Large intestine (tissue), 12 donors: Measurements from ENCODE around the gene CFP. TPM values are rescaled to one million over a fixed set of nuclear protein-coding genes. Genes with fewer than 3 reads are reported as not detected.
"Not testable (repeated sequence)": the region's sequence is repeated elsewhere in the genome, so short reads cannot be mapped to it uniquely, and the experiment has no call there.

ENCODE experiments used
- DNase-seq, 2 donors: peaks; one replicate each; pipeline versions ENCODE4 v3.0.0 to v3.0.0-alpha.2; 2013
- H3K27ac ChIP-seq: one replicate; pipeline ENCODE4 v1.5.1; 2013; ENCODE audit warnings: low read length
- H3K27me3 ChIP-seq: 2 replicates; pipeline ENCODE4 v1.6.1; 2013; ENCODE audit warnings: low read length; ENCODE audit not compliant: control insufficient read depth, insufficient read depth
- H3K36me3 ChIP-seq: 2 replicates; pipeline ENCODE4 v1.6.1; 2013; ENCODE audit warnings: low read length; ENCODE audit not compliant: control insufficient read depth, insufficient read depth
- H3K4me1 ChIP-seq: one replicate; pipeline ENCODE4 v1.6.1; 2013; ENCODE audit warnings: low read length; ENCODE audit not compliant: control insufficient read depth, insufficient read depth
- H3K4me3 ChIP-seq: one replicate; pipeline ENCODE4 v1.5.1; 2013; ENCODE audit warnings: low read length
- H3K9me3 ChIP-seq: one replicate; pipeline ENCODE4 v1.6.1; 2013; ENCODE audit warnings: mild to moderate bottlenecking, low read depth, low read length, moderate library complexity; ENCODE audit not compliant: control insufficient read depth
- WGBS: methylation state at CpG from one replicate; pipeline ENCODE4 v1.1.5; 2013; ENCODE audit warnings: low lambda C conversion rate; ENCODE audit not compliant: insufficient coverage; 5-methylcytosine and 5-hydroxymethylcytosine counted together
- long read RNA-seq, 11 donors: transcript quantifications; one replicate each; lab custom pipeline, GENCODE V29; 2026
- polyA plus RNA-seq: library from polyadenylated mRNA; unstranded; fragments of 120-200 nt; gene quantifications from one replicate; pipeline ENCODE4 v1.2.1, GENCODE V29; 2013

CFP gene
- polyA plus RNA-seq = 4.2 TPM
- long read RNA-seq, donor 1 = 0 reads
- long read RNA-seq, donor 2, partial matches to known transcripts = 0 of 4 reads
- long read RNA-seq, donor 2, other reads (novel, unspliced or antisense) = 0 of 4 reads
- long read RNA-seq, donor 3, partial matches to known transcripts = 5 of 10 reads
- long read RNA-seq, donor 3, other reads (novel, unspliced or antisense) = 0 of 10 reads
- long read RNA-seq, donor 4 = 0 reads
- long read RNA-seq, donor 5, partial matches to known transcripts = 0 of 2 reads
- long read RNA-seq, donor 5, other reads (novel, unspliced or antisense) = 0 of 2 reads
- long read RNA-seq, donor 6, partial matches to known transcripts = 0 of 3 reads
- long read RNA-seq, donor 6, other reads (novel, unspliced or antisense) = 0 of 3 reads
- long read RNA-seq, donor 7, partial matches to known transcripts = 0 of 3 reads
- long read RNA-seq, donor 7, other reads (novel, unspliced or antisense) = 0 of 3 reads
- long read RNA-seq, donor 8, partial matches to known transcripts = 0 of 3 reads
- long read RNA-seq, donor 8, other reads (novel, unspliced or antisense) = 0 of 3 reads
- long read RNA-seq, donor 9, partial matches to known transcripts = 0 of 2 reads
- long read RNA-seq, donor 9, other reads (novel, unspliced or antisense) = 0 of 2 reads
- long read RNA-seq, donor 10, partial matches to known transcripts = 0 of 1 reads
- long read RNA-seq, donor 10, other reads (novel, unspliced or antisense) = 0 of 1 reads
- long read RNA-seq, donor 11, partial matches to known transcripts = 0 of 1 reads
- long read RNA-seq, donor 11, other reads (novel, unspliced or antisense) = 0 of 1 reads

DNA sequence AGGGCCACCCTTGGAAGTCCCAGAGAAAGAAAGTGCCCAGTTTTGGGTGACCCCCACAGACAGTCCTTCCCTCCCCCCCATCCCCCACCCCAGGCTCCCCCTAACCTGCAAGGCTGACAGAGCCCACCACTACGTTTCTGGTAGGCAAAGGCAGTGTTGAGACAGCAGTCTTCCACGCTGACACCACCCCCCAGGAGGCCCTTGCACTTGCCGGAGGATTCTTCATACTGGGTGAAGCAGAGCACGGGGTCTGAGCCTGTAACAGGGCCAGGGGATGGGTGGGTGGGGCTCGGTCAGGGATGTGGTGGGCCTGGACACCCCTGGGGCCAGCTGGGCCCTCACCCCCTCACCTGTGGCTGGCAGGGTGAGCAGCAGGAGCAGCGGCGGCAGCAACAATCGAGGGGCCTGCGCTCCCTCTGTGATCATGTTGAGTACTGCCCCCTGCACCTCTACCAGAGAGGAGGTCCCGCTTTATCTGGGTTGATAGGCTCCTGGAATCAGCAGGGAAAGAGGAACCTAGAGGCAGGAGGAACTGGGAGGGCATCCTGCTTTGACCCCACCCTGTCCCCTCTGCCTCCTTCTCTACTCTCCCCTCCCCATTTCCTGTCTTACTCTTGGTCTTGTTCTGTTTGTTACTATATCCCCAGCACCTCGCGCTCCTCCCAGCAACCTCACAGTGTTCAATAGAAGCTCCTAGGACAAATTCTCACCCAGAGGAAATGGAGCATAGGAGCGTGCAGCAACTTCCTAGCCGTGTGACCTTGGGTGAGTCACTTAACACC, at the start of gene CFP:
Gene CFP (minus strand): TSS at position 512 of the 782 bp plus-strand sequence. CDS start 86 bp downstream, at position 426.
- Histone ChIP-seq H3K9me3 (no peaks in the 10 kb centered on the region), H3K4me3 (no peak within 1 kb of the TSS), H3K36me3 (peaks cover under 1% of the 10 kb centered on the region), H3K27ac (no peak within 1 kb of the TSS), H3K27me3 (no peaks in the 10 kb centered on the region), H3K4me1 (no peaks in the 10 kb centered on the region)
- WGBS = no CpG with 5 or more reads among the region's 14 CpGs
- no peak for DNase-seq

DNA sequence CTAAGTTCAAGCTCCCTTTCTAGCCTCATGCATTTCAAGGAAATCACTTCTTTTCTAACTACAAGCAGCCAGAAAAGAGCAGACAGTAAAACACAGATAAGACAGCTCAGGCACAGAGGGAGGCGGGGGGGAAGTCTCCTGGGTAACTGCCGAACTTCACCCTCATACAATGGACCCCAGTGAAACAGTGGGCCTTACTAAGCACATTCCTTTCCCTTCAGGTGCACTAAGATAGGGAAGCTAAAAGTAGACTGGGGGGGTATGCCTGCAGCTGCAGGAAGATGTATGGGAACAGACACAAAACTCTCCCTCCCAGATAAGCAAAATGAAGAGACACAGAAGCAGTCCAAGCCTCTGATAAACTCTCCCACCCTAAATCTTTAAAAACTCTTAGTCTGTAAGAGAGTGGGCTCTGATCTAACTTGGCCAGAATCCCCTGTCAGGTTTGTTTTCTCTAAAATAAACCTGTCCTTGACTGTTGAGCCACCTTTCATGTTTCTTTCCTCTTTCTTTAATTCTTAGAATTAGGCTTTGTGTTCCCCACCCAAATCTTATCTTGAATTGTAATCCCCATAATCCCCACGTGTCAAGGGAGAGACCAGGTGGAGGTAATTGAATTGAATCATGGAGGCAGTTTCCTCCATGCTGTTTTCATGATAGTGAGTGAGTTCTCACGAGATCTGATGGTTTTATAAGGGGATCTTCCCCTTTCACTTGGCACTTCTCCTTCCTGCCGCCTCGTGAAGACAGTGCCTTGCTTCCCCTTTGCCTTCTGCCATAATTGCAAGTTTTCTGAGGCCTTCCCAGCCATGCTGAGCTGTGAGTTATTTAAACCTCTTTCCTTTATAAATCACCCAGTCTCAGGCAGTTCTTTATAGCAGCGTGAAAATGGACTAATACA, 46.5 kb upstream of the CFP start:
- no CpG with 5 or more reads among the region's 7 CpGs for WGBS
- H3K36me3 ChIP-seq, H3K9me3 ChIP-seq, H3K4me1 ChIP-seq, H3K4me3 ChIP-seq, H3K27me3 ChIP-seq: not testable (repeated sequence)
- peak in 1 of 2 donors; percentile 46 for DNase-seq
- peak overlapping the region; percentile 57 for H3K27ac ChIP-seq

DNA sequence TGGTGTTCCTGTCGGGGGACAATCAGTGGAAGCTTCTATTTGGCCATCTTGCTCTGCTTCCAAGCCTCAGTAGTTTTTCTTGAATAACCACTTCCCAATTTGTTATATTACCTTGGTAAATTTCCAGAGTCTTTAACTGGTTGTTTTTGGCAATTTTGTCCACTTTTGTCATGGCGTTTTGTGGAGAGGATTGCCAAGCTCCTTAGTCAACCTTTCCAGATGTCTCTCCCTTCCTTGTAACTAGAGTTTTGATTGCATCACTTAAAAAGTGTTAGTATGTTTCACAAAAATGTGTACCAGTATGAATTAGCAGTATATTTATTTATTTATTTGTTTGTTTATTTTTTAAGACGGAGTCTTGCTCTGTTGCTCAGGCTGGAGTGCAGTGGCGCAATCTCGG, 45.0 kb upstream of the CFP start:
- H3K27ac ChIP-seq = no peak overlapping the region
- no CpG with 5 or more reads among the region's 5 CpGs for WGBS

DNA sequence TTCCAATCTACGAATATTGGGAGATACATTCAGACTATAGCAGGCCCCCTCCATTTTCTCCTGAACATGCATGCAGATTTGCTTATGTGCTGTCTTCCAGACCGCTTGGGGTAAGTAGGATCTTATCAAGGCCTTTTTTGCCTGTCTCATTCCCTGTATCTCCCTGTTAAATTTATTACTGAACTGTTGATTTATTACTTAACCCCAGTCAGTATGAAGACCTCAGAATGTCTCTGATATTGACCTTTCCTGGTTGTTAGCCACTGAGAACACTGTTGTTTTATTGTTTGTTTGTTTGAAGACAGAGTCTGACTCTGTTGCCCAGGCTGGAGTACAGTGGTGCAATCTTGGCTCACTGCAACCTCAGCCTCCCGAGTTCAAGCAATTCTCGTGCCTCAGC, 36.1 kb upstream of the CFP start:
- H3K4me1 ChIP-seq, H3K9me3 ChIP-seq, H3K36me3 ChIP-seq, H3K27me3 ChIP-seq, DNase-seq, H3K27ac ChIP-seq, H3K4me3 ChIP-seq: not testable (repeated sequence)
- WGBS = no CpG with 5 or more reads among the region's 4 CpGs

More for the DNA sequence above, 45.0 kb upstream of the CFP start:
- no peaks in the 10 kb centered on the region for H3K27me3 ChIP-seq
- H3K4me3 ChIP-seq = no peak overlapping the region
- H3K36me3 ChIP-seq = no peaks in the 10 kb centered on the region
- no peak for DNase-seq
- peaks cover 2% of the 10 kb centered on the region for H3K4me1 ChIP-seq
- no peaks in the 10 kb centered on the region for H3K9me3 ChIP-seq

DNA sequence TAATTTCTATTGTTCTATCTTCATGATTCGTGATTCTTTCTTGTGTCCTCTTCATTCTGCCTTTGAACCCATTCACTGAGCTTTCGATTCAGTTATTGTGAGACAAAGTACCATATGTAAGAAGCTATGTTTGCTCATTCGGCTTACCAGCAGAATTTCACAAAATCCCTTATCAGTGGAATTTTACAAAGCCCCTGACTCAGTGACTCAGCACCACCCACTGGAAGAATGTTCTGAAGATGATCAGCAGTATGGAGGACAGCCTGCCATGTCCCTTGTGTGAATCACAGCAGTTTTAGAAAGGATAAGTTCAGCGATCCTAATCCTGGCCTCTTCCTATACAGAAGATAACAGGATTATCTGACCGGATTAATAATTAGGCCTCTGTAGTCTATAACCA, 35.0 kb upstream of the CFP start:
- H3K27ac ChIP-seq = no peak overlapping the region
- no peaks in the 10 kb centered on the region for H3K4me1 ChIP-seq
- H3K27me3 ChIP-seq = no peaks in the 10 kb centered on the region
- H3K9me3 ChIP-seq = no peaks in the 10 kb centered on the region
- no peaks in the 10 kb centered on the region for H3K36me3 ChIP-seq
- no CpG with 5 or more reads among the region's 5 CpGs for WGBS
- no peak for DNase-seq
- H3K4me3 ChIP-seq = no peak overlapping the region

DNA sequence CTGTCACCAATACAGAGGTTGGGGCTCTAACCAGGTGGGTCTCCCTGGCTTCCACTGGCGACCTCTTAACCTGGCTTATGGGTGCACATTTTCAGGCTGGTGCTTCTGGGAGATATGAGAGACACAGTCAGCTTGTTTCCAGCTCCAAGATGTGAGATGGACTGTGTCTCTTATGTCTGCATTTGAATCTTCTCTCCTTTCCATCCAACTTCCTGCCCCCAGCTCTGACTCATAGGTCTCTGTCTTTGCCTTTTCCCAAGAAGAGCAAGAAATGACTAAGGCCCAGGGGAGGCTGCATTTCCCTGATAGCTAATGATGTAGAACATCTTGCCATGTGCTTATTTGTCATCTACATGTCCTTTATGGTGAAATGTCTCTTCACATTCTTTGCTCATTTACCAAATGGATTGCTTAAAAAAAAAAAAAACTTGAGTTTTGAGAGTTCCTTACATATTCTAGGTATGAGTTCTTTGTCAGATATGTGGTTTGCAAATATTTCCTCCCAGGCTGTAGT, 32.5 kb upstream of the CFP start:
- H3K4me3 ChIP-seq = no peak overlapping the region
- WGBS = no CpG with 5 or more reads among the region's 1 CpG
- no peak for DNase-seq
- H3K4me1 ChIP-seq = no peaks in the 10 kb centered on the region
- peaks cover 6% of the 10 kb centered on the region for H3K36me3 ChIP-seq
- no peaks in the 10 kb centered on the region for H3K9me3 ChIP-seq
- no peak overlapping the region for H3K27ac ChIP-seq
- no peaks in the 10 kb centered on the region for H3K27me3 ChIP-seq

DNA sequence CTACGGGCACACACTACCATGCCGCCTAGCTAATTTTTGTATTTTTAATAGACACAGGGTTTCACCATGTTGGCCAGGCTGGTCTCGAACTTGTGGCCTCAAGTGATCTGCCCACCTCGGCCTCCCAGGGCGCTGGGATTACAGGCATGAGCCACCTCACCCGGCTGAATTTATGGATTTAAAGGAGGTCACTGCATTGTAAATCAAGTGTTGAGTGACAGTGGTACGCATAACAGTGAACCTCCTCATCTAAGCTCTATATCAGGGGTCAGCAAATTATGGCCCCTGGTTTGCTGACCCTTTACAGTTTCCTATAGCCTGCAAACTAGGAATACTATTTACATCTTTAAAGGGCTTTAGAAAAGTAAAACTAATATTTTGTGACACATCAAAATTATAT, 31.8 kb upstream of the CFP start:
- Histone ChIP-seq H3K36me3 (peaks cover 11% of the 10 kb centered on the region), H3K9me3 (no peaks in the 10 kb centered on the region), H3K4me3 (no peak overlapping the region), H3K4me1 (no peaks in the 10 kb centered on the region), H3K27me3 (no peaks in the 10 kb centered on the region), H3K27ac (no peak overlapping the region)
- no peak for DNase-seq
- no CpG with 5 or more reads among the region's 7 CpGs for WGBS

DNA sequence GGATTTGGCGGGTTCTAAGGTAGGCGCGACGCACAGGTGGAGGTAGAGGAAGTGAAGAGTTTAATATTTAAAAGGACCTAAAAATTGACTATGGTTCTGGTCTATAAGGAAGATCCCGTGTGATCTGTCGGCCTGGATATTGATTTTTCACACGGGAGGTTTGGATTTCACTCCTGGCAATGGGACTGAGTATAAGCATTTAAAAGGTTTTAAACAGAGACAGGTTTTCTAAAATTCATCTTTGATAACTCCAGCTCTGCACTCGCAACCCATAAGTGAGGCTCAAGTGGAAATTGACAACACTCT, 29.6 kb upstream of the CFP start:
- peak overlapping the region; percentile 100 for H3K27ac ChIP-seq
- no CpG with 5 or more reads among the region's 8 CpGs for WGBS
- H3K36me3 ChIP-seq = peaks cover 25% of the 10 kb centered on the region
- DNase-seq = no peak
- no peaks in the 10 kb centered on the region for H3K4me1 ChIP-seq
- no peaks in the 10 kb centered on the region for H3K27me3 ChIP-seq
- no peaks in the 10 kb centered on the region for H3K9me3 ChIP-seq
- peak overlapping the region; percentile 90 for H3K4me3 ChIP-seq

DNA sequence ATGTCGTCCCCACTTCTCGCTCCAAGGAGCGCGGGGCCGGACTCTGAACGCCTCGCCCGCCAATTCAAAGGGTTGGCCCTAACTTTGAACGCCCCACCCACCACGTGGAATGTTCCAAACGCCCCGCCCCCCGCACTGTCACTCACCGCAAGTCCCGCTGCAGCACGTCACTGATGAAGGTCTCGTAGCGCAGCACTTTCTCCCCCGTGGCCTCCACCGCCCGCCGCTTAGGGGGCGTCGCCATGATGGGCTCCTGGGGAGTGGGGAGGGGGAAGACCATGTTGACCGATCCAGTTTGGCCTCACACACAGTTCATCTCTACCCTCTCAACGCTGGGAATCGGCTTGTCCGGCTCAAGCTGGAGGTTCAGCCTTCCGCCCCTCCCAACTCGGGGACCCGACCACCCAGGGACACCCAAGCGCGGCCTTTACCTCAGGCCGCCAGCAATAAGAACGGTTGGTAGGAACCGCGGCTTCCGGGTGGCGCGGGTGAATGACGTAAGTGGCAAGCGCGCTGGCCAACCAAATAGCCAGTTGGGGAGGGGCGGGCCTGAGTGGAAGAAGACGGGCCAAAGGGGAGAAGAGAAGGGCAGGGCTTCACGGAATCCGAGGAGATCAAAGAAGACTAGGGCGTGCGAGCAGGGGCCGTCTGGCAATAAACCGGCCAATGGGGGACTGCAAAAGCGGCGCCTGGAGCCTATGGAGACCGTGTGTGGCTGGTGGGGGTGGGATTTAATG, 29.1 kb upstream of the CFP start, which contains the start of gene UXT:
Gene UXT (minus strand): TSS at position 497 of the 737 bp plus-strand sequence. CDS start 253 bp downstream, at position 244.
- no peaks in the 10 kb centered on the region for H3K27me3 ChIP-seq
- peak; percentile 94 to 95 for DNase-seq

More for the DNA sequence above, 29.1 kb upstream of the CFP start, which contains the start of gene UXT:
- H3K4me1 ChIP-seq = no peaks in the 10 kb centered on the region
- H3K36me3 ChIP-seq = peaks cover 25% of the 10 kb centered on the region
- no CpG with 5 or more reads among the region's 54 CpGs for WGBS
- peak within 1 kb of the TSS; percentile 90 for H3K4me3 ChIP-seq
- H3K27ac ChIP-seq = peak within 1 kb of the TSS; percentile 100
- no peaks in the 10 kb centered on the region for H3K9me3 ChIP-seq
